Smooth muscle cell (in vitro differentiated cells): ENCODE data around the gene TMEM184A. TPM values are rescaled to one million over a fixed set of nuclear protein-coding genes. Genes with fewer than 3 reads are reported as not detected.

Source experiments
- DNase-seq: peaks from one replicate; lab custom pipeline; 2025; ENCODE audit not compliant: unreplicated experiment; lab: John Stamatoyannopoulos, UW
- H2AFZ ChIP-seq: fragments of 200-600 bp; sonication (generic); 2 replicates; pipeline ENCODE4 v1.6.0; 2016; ENCODE audit warnings: antibody characterized with exemption, low read depth, mild to moderate bottlenecking
- H3F3A ChIP-seq: fragments of 200-600 bp; sonication (generic); 2 replicates; pipeline ENCODE4 v1.6.0; 2017; ENCODE audit warnings: antibody characterized with exemption, low read depth
- H3K27ac ChIP-seq: fragments of 200-600 bp; sonication (generic); 2 replicates; pipeline ENCODE4 v1.5.1; 2016; ENCODE audit warnings: low read depth, mild to moderate bottlenecking
- H3K27me3 ChIP-seq: fragments of 200-600 bp; sonication (generic); 2 replicates; pipeline ENCODE4 v1.6.1; 2016; ENCODE audit warnings: low read depth, mild to moderate bottlenecking
- H3K36me3 ChIP-seq: fragments of 200-600 bp; sonication (generic); 2 replicates; pipeline ENCODE4 v1.5.1; 2016; ENCODE audit warnings: low read depth
- H3K4me1 ChIP-seq: fragments of 200-600 bp; sonication (generic); 2 replicates; pipeline ENCODE4 v1.5.1; 2016; ENCODE audit warnings: low read depth
- H3K4me2 ChIP-seq: fragments of 200-600 bp; sonication (generic); 2 replicates; pipeline ENCODE4 v1.6.0; 2016; ENCODE audit warnings: mild to moderate bottlenecking
- H3K4me3 ChIP-seq: fragments of 200-600 bp; sonication (generic); 2 replicates; pipeline ENCODE4 v1.5.1; 2016; ENCODE audit warnings: mild to moderate bottlenecking
- H3K79me2 ChIP-seq: fragments of 200-600 bp; sonication (generic); 2 replicates; pipeline ENCODE4 v1.6.0; 2016; ENCODE audit warnings: low read depth, mild to moderate bottlenecking
- H3K9ac ChIP-seq: fragments of 200-600 bp; sonication (generic); 2 replicates; pipeline ENCODE4 v1.6.0; 2016; ENCODE audit warnings: low read depth
- H3K9me3 ChIP-seq: fragments of 200-600 bp; sonication (generic); replicated peaks from 2 replicates; pipeline ENCODE4 v1.5.1; 2016; ENCODE audit warnings: low read depth
- H4K20me1 ChIP-seq: fragments of 200-600 bp; sonication (generic); 2 replicates; pipeline ENCODE4 v1.6.0; 2016; ENCODE audit warnings: low read depth
- CTCF ChIP-seq: fragments of 200-600 bp; sonication (generic); IDR thresholded peaks from 2 replicates; pipeline ENCODE4 v1.5.1; 2017; ENCODE audit warnings: borderline replicate concordance, mild to moderate bottlenecking, antibody characterized with exemption; ENCODE audit not compliant: insufficient read depth, poor library complexity, severe bottlenecking
- WGBS: methylation state at CpG from one replicate; pipeline ENCODE4 v1.1.7; 2016; ENCODE audit warnings: low lambda C conversion rate; 5-methylcytosine and 5-hydroxymethylcytosine counted together
- polyA plus RNA-seq: library from polyadenylated mRNA; unstranded; fragments of >200 nt; fragmentation: Nextera tagmentation; extraction: Ambion mirVana; gene quantifications from 2 replicates; pipeline ENCODE4 v1.2.1, GENCODE V29; 2016
- total RNA-seq: library from RNA; depleted of rRNA; stranded (reverse); fragments of >200 nt; gene quantifications from 2 replicates; pipeline ENCODE4 v1.2.3, GENCODE V29; 2014

Gene TMEM184A
- total and polyA plus RNA-seq, 2 experiments from 2014 or later = 1.6 to 4.8 TPM

DNA sequence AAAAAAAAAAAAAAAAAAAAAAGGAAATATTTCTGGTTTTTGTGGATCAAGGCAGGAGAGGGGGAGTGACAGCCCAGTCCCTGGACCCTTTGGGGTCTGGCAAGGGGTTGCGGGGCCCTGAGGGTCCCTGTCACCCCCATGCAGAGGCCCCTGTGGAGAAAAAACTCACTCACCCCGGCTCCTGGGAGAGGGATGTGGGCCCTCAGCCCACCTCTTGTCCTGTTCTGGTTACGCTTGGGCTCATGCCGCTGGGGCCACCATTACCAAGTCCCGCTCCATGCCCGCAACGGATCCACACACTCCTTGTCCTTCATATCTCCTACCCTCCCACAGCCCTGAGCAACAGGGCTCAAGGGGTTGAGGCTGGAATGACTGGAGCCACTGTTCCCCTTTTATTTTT, 1.0 kb upstream of the TMEM184A start:
- Histone ChIP-seq H3F3A (no peaks in the 10 kb centered on the region), H3K27ac (no peak overlapping the region), H3K36me3 (no peaks in the 10 kb centered on the region), H3K27me3 (no peaks in the 10 kb centered on the region), H3K4me2 (no peak overlapping the region), H2AFZ (no peak overlapping the region), H3K79me2 (no peaks in the 10 kb centered on the region), H4K20me1 (no peaks in the 10 kb centered on the region), H3K4me1 (no peaks in the 10 kb centered on the region), H3K9ac (no peak overlapping the region), H3K9me3 (no peaks in the 10 kb centered on the region), H3K4me3 (no peak overlapping the region)
- no peak for DNase-seq
- 98% methylated on average over 7 of the region's 7 CpGs for WGBS
- no peak for TF ChIP-seq CTCF

DNA sequence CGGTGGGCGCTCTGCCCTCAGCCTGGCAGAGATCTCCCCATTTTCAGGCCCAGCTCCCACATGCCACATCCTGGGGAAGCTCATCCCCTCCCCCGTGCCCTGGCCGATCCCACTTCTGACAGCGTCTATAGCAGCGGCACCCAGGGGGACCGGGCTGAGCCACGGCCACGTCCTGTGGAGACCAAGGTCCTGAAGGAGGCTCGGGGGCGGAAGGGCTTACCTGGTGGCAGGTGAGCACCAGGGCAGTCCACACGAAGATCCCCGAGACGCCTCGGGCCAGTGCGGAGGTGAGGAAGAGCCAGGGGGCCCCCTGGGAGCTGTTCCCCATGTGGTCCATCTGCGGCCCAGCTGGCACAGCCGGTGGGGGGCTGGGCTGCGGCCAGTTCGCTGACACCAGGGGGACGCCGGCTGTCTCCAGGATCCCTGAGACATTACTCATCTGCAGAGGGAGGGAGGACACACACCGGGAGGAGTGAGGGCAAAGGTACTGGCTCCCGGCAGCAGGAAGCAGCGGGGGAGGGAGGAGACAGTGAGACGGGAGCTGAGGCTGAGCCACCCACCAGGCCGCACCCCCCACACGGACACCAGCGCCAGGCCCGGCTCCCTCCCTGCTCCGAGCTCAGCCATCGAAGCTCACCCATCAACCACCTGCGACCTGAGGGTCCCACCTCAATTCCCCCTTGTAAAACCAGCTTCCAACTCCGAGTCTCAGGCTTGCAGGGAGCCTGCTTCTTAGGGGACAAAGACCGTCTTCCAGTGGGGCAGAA, 776 bp downstream of the TMEM184A start:
- Histone ChIP-seq H3K4me1 (no peaks in the 10 kb centered on the region), H3K4me3 (peak overlapping the region; percentile 18), H3K27me3 (no peaks in the 10 kb centered on the region), H3K9ac (no peak overlapping the region), H4K20me1 (no peaks in the 10 kb centered on the region), H3F3A (no peaks in the 10 kb centered on the region), H3K36me3 (no peaks in the 10 kb centered on the region), H3K27ac (peak overlapping the region; percentile 38), H3K9me3 (no peaks in the 10 kb centered on the region), H3K79me2 (no peaks in the 10 kb centered on the region), H2AFZ (no peak overlapping the region), H3K4me2 (peak overlapping the region; percentile 62)
- 39% methylated on average over 35 of the region's 35 CpGs for WGBS
- no peak for DNase-seq
- TF ChIP-seq CTCF = no peak

DNA sequence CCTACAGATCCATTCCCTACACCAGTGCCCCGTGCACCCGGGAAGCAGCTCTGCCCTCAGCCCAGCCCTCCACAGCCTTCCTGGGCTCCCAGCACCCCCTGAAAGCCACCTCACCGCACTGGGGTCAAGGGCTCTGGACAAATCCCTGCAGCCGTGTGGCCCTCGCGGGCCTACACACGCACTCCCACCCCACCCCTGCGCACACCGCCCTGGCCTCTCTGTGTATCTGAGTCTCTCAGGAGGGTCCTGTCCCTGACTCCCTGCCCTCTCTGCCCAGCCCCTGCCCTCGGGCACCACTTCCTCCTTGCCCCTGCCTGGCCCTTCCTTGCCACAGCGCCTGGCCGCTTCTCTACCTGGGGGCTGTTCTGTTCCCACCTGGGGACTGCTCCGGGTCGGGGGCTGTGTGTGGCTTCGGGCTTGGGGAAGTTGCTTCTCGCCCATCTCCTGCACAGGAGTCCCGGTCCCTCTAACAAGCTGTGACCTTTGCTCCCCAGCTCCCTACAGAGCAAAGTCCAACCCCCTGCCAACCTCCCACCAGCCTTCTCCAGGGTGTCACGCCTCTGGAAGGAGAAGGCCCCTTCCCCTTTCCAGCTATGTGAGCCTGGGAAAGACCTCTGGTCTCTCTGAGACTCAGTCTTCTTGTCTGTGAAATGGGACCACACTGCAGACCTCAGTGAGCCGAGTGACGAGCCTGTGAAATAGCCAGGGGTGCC, 1.5 kb downstream of the TMEM184A start:
- no peaks in the 10 kb centered on the region for H3K4me1 ChIP-seq

More for the DNA sequence above, 1.5 kb downstream of the TMEM184A start:
- H3K9me3 ChIP-seq = no peaks in the 10 kb centered on the region
- 90% methylated on average over 20 of the region's 20 CpGs for WGBS
- no peaks in the 10 kb centered on the region for H3K79me2 ChIP-seq
- no peaks in the 10 kb centered on the region for H3K36me3 ChIP-seq
- H3F3A ChIP-seq = no peaks in the 10 kb centered on the region
- no peaks in the 10 kb centered on the region for H3K27me3 ChIP-seq
- H3K4me3 ChIP-seq = peak overlapping the region; percentile 18
- H4K20me1 ChIP-seq = no peaks in the 10 kb centered on the region
- H3K27ac ChIP-seq = no peak overlapping the region
- peak overlapping the region; percentile 62 for H3K4me2 ChIP-seq
- H3K9ac ChIP-seq = no peak overlapping the region
- no peak for TF ChIP-seq CTCF
- no peak overlapping the region for H2AFZ ChIP-seq
- no peak for DNase-seq
